ENCODE data around the gene NT5E.

DNA sequence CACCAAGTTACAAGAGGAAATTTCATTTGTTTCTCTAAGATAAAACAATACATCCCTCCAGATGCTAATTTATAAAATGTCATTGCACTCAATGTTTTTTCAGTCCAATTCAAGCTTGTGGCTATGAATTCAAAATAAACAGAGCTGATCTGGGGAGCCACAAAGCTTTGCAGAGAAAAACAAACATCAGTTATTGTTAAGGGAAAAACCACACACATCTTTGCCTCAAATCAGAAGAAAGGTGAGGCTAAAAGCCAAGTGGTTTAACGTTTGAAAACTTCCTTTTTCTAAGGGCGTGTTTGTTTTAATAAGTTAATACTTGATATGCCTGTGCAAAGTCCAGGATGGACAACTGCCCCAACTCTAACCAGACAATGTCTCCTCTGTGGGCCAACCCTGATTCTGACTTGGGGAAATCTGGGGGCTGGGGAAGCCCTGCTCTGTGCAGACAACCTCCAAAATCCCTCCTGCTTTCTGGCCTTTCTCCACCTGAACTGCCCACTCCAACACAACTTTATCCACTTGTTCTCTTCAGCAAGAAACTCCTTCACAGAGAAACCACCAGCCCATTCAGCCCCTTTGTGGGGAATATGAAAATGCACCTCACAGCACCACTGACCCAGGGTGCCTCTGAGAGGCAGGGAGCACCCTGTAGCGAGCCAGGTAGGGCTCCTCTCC is 44.6 kb upstream of the NT5E start:
- TF ChIP-seq, protein P1, sequence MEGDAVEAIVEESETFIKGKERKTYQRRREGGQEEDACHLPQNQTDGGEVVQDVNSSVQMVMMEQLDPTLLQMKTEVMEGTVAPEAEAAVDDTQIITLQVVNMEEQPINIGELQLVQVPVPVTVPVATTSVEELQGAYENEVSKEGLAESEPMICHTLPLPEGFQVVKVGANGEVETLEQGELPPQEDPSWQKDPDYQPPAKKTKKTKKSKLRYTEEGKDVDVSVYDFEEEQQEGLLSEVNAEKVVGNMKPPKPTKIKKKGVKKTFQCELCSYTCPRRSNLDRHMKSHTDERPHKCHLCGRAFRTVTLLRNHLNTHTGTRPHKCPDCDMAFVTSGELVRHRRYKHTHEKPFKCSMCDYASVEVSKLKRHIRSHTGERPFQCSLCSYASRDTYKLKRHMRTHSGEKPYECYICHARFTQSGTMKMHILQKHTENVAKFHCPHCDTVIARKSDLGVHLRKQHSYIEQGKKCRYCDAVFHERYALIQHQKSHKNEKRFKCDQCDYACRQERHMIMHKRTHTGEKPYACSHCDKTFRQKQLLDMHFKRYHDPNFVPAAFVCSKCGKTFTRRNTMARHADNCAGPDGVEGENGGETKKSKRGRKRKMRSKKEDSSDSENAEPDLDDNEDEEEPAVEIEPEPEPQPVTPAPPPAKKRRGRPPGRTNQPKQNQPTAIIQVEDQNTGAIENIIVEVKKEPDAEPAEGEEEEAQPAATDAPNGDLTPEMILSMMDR (tag by site-specific recombination; IDR thresholded peaks at IDR 0.05) = no peak
- TF ChIP-seq ZNF555 (tag by site-specific recombination; conservative IDR thresholded peaks at IDR 0.05) = no peak
- no peak for TF ChIP-seq ZNF366 (tag by site-specific recombination; conservative IDR thresholded peaks at IDR 0.05)
- TF ChIP-seq, protein P2, sequence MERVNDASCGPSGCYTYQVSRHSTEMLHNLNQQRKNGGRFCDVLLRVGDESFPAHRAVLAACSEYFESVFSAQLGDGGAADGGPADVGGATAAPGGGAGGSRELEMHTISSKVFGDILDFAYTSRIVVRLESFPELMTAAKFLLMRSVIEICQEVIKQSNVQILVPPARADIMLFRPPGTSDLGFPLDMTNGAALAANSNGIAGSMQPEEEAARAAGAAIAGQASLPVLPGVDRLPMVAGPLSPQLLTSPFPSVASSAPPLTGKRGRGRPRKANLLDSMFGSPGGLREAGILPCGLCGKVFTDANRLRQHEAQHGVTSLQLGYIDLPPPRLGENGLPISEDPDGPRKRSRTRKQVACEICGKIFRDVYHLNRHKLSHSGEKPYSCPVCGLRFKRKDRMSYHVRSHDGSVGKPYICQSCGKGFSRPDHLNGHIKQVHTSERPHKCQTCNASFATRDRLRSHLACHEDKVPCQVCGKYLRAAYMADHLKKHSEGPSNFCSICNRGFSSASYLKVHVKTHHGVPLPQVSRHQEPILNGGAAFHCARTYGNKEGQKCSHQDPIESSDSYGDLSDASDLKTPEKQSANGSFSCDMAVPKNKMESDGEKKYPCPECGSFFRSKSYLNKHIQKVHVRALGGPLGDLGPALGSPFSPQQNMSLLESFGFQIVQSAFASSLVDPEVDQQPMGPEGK (tag by site-specific recombination; IDR thresholded peaks at IDR 0.05) = no peak
- no peak for TF ChIP-seq ZNF274 (IDR thresholded peaks at IDR 0.05; ENCODE audit: low read length)
- TF ChIP-seq ZNF274 (tag by site-specific recombination; IDR thresholded peaks at IDR 0.05; ENCODE audit: borderline replicate concordance) = no peak
- no peak for TF ChIP-seq MZF1 (tag by site-specific recombination; IDR thresholded peaks at IDR 0.05; ENCODE audit: borderline replicate concordance)
- no peak for TF ChIP-seq TCF7L2 (IDR thresholded peaks at IDR 0.05; ENCODE audit: borderline replicate concordance, low read depth, low read length)
- TF ChIP-seq ZBTB20 (tag by site-specific recombination; IDR thresholded peaks at IDR 0.05) = no peak
- TF ChIP-seq ZNF433 (tag by site-specific recombination; IDR thresholded peaks at IDR 0.05; ENCODE audit: low read depth) = no peak
- no peak for TF ChIP-seq ZNF830 (tag by site-specific recombination; IDR thresholded peaks at IDR 0.05; ENCODE audit: low read depth)
- TF ChIP-seq OSR2 (tag by site-specific recombination; IDR thresholded peaks at IDR 0.05) = no peak
- TF ChIP-seq YY2 (tag by site-specific recombination; IDR thresholded peaks at IDR 0.05) = no peak
- no peak for TF ChIP-seq ZNF138 (tag by site-specific recombination; IDR thresholded peaks at IDR 0.05; ENCODE audit: borderline replicate concordance)
